GM18517 (cell line): ENCODE results near the gene ADAMTS3.

Experiments
- ATAC-seq: cut with Tn5 transposase; IDR thresholded peaks from one replicate; pipeline ENCODE4 v1.9.1; 2021; ENCODE audit warnings: mild to moderate bottlenecking, moderate library complexity; ENCODE audit not compliant: unreplicated experiment

Gene ADAMTS3

DNA sequence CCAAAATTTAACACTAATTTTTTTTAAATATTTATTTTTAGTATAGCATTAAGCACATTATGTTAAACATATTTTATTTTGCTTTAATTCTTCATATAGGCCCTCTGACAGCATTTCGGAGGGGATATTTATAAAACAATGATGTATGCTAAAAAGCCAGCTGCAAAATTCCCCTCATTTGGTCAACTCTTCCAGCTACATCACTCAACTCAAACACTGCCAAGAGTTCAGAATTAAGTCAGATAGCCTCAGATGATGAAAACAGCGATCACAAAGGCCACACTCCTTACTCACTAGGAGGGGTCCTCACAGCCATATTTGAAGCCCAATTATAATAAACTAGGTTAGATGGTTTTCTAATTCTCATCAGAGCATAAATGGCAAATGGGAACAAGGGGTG lies 146.6 kb downstream of the ADAMTS3 start:
- ATAC-seq = no peak

DNA sequence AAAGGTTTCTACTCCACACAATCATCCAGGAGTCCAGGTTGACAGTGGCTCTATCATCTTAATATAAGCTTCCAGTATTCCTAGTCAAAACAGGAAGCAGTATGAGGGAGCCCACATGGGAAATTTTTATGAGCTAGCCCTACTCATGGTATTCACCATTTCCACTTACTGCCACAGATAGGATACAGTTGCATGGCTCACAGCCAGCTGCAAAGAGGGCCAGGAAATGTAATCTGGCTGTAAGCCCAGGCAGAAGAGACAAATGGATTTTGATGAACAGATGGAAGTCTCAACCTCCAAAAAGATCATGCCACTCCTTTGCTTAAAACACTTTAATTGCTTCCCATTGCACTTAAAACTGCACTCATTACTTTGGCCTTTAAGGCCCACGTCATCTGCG lies 150.6 kb downstream of the ADAMTS3 start:
- no peak for ATAC-seq

DNA sequence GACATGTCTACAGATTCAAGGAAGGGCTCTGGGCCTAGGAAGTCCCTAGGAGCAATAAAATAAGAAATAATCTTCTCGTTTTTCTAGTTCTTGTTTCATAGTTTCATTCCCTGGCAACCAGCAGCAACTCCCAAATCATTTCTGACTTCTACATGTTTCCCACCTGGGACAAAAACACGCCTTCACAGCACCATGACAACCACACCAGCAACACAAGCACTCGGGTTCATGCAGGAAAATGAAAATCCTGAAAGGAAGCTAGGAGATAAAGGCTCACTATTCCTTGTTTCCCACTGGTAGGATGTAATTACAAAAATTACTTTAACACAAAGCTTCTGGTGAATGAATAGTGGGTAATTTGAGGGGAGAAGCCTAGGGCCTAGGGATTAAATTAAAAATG lies 158.9 kb downstream of the ADAMTS3 start:
- no peak for ATAC-seq

DNA sequence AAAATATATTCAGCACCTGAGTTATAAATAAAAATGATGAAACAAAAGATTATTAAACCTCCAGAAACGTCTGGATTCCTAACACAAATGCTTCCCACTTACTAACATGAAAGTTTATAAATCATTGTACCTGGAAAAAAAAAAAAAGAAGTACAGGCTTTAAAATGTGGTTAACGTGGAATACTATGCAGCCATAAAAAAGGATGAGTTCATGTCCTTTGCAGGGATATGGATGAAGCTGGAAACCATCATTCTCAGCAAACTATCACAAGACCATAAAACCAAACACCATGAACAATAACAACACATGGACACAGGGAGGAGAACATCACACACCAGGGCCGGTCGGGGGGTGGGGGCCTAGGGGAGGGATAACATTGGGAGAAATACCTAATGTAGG lies 160.5 kb downstream of the ADAMTS3 start:
- ATAC-seq = no peak

DNA sequence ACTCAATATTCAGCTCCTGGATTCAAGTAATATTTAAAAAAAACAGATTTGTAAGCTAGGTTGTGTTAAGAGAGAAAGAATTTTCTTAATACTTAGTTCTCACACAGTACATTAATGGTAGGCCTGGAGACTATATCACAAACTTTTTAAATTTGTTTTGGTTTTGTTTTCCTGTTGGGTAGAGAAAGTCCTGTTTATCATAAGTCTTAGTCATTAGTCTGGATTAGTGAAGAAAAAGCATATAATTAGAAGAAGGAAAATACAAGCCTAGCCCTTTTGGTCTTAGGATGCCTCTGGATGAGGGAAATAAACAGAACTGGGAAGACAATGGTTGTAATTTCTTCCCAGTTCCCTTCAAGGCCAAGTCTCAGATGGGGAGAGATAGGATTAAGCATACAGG lies 163.6 kb downstream of the ADAMTS3 start:
- ATAC-seq = no peak

DNA sequence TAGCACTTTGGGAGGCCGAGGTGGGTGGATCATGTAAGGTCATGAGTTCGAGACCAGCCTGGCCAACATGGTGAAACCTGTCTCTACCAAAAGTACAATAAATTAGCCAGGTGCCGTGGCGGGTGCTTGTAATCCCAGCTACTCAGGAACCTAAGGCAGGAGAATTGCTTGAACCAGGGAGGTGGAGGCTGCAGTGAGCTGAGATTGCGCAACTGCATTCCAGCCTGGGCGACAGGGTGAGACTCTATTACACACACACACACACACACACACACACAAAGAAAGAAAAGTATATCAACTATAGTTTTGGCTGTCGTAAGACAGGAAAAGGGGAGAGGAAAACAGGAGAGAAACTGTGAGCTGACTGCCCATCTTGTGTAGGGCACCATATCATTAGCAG lies 171.7 kb downstream of the ADAMTS3 start:
- ATAC-seq = no peak

DNA sequence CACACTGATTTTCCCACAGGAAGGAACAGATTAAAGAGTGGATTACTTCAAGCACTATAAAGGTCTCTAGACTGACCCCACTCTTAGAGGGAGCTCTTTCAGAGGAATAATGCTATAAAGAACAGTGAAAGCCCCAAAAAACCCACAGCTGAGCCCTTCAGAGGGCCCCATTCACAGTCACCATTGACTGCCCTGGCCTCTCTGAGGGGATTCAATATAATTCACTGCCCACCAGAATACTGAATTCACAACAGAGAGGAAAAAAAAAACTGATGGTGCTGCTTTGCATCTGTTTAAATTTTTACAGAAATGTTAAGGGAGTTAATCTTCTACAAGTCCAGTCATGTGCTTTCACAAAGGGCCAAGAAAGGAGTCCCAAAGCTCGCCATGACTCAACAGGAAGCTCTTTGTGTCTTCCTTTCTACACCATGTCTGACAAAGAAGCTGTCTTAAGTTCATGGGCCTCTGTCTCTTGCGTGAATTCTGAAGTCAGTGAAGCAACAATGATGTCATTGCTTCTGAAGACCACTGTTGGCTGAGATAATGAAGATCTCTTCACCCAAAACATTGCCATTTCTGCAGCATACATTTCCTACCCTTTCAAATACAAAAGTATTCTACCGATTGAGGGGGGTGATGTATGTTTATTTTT lies 174.9 kb downstream of the ADAMTS3 start:
- no peak for ATAC-seq

DNA sequence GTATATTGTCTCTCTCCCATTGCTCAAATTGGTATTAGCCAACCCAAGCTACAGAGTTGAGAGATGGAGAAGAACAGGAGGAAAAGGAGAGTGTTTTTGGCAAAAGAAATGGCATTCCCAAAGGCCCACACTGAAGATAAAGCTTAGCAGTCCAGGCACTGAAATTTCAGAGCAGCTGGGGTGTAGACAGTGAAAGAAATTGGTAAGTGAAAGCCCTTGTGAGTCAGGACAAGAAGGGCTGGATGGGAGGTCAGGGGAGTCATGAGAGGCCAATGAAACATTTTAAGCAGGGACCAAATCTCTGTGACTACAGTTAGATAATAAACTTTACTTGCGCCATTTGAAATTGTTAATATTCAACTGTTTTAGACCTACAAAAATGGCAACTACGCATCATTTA lies 177.7 kb downstream of the ADAMTS3 start:
- no peak for ATAC-seq

DNA sequence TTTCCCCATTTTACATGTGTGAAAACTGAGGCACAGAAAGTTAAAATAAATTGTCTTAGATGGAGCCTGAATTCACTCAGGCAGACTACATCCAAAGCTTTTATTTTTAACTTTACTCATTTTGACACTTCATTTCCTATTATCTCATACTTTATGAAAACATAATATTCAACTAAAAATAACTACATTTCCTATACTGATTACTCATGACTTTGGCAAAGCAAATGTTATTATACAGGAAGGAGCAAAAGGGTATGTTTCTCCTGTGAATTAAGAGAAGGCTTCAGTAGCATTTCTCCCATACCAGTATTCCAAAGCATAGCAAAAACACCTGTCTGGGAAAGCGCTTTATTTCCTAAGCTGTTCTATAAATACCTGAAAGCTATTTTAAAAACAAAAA lies 178.6 kb downstream of the ADAMTS3 start:
- ATAC-seq = no peak

DNA sequence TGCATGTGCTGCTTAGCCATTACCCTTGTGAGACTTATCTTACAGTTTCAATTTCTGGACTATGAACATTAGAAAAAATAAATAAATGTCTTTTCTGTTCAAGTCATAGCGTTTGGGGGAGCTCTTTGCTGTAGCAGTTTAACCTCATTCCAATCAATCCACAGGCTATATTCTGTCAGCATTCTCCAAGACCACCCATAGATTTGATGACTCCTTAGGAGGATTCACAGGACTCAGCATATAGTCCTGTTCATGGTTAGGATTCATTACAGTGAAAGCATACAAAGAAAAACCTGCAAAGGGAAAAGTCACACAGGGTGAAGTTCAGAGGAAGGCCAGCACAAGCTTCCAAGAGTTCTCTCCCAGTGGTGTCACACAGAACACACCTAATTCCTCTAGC lies 180.5 kb downstream of the ADAMTS3 start:
- ATAC-seq = no peak

DNA sequence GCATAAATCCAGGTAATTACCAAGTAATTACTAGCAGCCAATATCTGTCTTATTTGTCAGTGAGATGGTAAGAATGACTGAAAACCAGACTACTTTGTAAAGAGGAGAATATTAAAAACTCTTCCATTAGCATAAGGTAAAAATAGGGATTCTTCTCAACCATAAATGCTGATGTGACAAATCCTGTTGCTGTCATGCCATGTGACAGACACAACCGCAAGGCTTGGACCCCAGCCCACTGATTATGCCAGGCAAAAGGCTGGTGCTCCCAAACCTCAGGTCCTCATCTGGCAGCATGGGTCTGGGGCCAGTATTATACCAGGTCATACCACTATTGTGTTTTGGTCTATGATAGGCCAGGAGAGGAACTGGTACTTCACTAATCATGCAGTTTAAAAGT lies 181.1 kb downstream of the ADAMTS3 start:
- no peak for ATAC-seq

DNA sequence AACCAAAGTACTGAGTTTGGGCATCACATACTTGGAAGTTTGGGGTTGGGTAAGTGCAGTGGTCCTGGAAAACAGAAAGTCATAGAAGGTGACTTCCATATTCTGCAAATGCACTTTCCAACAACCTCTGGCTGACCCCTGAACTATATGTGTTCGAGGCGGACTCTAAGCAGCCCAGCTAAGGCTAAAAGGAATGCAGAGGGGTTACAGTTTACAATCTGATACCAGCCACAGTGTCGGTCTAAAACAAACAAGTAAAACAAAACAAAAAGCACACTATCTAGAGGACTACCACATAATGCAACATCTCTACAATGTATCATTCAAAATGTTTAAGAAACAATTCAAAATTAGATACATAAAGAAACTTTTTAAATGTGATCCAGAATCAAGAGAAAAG lies 185.6 kb downstream of the ADAMTS3 start:
- ATAC-seq = no peak

DNA sequence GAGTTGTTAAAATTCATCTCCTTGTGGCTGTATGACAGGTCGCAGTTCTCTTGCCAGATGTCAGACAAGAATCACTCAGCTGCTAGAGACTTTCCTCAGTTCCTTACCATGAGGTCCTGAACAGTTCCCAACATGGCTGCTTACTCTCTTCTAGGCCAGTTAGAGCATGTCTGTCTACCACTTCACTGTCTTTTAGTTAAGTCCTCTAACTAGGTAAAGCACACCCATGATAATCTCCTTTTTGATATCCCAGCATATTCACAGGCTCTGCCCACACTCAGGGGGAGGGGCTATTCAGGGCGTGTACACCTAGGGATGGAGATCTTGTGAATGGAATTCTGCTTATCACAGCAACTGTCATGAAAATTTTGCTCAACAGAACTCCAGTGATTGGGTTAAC lies 190.1 kb downstream of the ADAMTS3 start:
- no peak for ATAC-seq

DNA sequence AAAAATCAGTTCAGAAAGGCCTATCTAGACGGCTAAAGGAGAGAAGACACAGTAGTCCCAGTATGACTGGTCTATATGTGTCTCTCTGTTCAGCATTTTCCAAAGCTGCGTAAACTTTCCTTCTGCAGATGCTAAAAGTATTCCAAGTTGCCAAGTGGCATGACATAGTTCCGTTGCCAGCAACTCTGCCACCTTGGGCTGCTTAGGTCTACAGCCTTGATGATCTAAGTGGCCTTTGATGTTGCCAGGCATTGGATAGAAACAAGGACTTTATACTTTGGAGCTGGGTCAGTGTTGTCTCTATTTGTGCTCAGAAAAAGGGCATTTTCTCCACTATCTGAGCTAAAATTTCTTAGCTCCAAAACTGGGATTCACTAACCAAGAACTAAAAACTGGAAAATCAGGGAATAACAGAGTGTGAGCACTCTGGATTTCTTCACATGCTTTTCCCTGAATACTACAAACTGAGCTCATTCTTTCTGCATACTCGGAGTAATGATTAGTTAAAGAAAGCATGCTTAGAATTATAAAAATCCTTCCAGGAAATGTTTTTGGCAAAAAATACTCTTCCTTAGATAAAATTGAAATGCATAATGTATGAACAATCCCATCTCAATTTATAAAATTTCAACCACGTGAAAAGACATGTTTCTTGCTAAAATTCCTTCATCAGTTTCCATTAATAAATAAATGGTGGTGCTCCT lies 191.4 kb downstream of the ADAMTS3 start:
- no peak for ATAC-seq

DNA sequence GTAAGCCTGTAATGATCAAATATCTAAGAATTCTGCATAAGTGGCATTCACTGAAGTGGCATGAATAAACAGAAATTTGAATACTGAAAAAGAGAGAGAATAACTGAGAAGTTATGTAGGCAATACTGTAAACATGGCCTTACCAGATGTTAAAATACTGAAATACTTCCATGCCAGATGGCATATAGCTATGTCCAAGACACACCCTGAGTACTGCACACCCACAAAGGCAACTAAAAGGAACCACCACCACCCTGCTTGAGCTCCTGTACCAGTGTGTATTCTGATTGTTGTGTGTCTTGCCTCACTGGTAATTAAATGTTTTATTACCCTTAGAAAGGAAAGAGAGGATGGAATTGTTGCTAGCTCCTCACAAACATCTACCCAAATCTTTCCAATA lies 192.1 kb downstream of the ADAMTS3 start:
- no peak for ATAC-seq

DNA sequence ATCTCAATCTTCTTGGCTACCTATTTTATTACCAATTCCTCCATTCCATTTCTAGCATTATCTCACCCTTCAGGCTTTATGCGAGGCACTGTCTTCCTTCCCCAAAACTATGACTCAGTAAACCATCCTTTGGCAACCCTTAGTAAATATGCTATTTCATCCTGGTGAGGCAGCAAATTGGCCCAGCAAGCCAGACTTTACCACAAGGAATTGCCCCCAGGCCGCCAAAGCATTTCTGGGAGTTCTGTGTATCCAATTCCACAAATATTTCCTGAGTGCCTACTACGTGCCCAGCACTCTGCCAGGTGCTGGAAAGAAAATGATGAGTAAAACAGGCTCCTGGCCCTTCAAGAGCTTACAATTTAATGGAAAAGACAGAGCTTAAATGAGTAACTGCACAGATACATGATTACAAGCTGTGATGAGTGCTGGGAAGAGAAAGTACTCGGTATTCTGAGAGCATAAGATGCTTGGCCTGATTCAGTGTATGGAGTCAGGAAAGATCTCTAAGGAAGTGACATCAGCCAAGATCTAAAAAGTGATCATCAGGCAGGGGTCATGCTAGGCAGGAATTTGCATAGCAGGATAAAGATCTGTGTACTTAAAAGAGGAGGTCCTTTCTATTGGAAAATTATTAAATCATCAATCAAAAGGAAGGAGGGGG lies 193.8 kb downstream of the ADAMTS3 start:
- ATAC-seq = no peak

DNA sequence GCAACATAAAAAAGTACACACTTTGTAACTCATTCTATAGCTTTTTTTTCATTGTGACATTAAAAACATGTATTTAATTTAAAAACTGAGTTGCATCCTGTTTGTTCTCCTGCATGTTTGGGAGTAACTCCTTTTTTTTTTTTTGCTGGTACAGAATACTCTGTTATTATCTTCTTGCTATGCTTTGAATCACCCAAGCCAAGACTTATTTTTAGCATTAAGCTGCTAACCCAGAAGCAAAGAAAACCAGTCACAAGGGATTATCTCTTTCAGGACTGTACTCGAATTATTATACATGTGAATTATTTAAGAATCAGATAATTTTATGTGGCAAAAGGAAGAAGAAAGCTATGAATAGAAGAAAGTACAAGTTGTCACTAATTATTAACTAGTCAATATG lies 194.9 kb downstream of the ADAMTS3 start:
- ATAC-seq = no peak

DNA sequence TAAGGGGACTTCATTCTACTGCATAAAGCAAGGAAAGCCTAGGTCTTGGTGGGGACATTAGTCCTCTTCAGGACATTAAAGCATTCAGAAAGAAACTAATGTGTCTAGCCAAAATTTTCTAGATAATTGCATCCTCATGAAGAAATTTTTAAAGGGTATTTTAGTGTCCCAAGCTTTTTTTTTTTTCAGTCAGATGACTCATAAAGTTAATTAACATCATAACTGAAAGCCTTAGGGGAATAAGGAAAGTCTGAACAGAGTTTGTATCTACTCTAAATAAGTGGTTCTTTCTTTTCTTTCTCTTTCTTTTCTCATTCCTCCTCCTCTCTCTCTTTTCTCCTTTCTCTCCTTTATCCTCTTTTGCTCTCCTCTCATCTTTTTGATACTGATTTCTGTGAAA lies 202.4 kb downstream of the ADAMTS3 start:
- ATAC-seq = no peak

DNA sequence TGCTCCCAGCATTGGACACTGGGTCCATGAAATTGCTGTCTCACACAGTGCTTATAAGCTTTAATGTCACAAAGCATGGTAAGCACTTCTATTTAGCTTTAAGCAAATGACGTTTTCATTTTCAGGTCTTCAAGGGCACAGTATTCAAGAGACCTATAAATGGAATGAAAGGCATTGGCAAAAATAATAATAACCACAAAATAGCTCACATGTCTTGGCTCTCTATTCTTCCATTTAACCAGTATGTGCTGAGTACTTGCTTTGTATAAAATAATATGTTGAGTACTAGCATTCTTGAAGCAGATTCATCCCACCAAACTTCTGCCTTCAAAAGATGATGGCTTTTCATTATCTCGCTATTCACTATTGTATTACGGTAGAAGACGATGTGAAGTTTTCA lies 203.0 kb downstream of the ADAMTS3 start:
- no peak for ATAC-seq

DNA sequence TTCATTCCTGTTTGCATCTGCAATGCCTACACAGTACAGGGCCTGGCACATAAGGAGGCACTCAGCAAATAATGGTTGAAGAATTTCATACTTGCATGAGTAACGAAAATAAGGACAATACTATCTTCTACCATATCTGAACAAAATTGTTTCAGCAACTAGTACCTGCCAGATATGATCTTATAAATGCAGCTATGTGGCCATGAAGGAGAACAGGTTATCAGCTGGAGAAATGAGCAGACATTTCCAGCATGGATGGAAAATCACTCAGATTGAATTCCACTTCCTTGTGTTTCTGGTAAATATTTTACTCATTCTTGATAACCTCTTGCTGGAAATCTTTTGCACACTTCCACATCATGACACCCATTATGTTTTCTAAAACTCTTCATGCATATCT lies 204.0 kb downstream of the ADAMTS3 start:
- ATAC-seq = no peak

DNA sequence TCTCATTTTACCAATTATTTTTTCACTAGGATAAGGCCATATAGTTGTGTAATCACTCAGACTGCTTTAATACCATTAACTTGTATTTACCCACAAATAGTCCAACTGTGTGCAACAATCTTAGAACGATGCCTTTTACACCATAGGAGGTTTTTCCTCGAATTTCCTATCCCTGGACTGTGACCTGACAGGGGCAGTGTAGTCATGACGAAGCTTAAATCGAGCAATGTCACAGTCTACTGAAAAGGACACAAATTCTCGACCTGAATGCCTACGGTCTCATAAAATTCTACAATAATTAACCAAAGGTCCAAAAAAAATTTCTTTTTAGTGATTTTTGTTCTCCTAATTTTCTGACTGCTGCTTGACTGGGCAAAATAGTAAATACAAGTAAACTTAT lies 208.9 kb downstream of the ADAMTS3 start:
- ATAC-seq = no peak

DNA sequence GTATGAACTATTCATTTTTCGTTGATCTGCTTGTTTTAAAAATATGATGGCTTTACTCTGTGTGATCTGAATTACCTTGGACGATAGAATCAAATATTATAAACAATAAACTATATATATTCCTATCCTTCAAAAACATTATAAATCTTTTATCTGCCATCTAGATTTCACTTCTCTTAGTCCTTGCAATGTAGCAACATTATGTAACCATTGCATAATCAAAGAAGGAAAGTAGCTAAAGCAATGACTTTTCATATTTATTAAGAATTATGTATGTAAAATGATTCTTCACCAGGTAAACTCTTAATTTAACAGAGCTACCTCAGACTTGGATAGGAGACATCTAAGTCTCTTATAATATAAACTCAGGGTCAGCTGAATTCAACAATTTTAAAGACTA lies 210.5 kb downstream of the ADAMTS3 start:
- ATAC-seq = no peak
